ENCODE measurements around the gene TARS1. TPM values are rescaled to one million over a fixed set of nuclear protein-coding genes. Genes with fewer than 3 reads are reported as not detected.

The TARS1 gene
- total RNA-seq, 4 donors from 2014 or later: 29.3 to 40.4 (median 38.9) TPM

DNA sequence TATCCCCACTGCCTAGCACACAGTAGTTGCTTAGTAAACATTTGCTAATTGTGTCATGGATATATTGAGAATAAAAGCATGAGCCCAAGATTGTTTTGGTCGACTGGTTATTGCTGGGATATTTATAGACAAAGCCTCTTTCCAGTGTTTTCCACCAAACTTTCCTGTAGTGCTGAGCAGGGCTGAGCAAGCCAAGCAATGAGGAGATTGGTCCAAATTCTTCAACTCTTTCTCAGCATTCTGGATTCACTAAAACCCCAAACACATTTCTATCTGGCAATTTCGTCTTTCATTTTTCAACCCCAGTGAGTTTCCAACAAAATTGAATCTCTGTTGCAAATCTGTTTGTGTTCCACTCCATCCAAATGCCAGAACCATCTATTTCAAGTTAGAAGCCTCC lies 31.9 kb upstream of the TARS1 start:
- no peak for DNase-seq (ENCODE audit: low spot score in 2 of 2)
- TF ChIP-seq POLR2A (IDR thresholded peaks at IDR 0.05): no peak
- TF ChIP-seq, protein P1, sequence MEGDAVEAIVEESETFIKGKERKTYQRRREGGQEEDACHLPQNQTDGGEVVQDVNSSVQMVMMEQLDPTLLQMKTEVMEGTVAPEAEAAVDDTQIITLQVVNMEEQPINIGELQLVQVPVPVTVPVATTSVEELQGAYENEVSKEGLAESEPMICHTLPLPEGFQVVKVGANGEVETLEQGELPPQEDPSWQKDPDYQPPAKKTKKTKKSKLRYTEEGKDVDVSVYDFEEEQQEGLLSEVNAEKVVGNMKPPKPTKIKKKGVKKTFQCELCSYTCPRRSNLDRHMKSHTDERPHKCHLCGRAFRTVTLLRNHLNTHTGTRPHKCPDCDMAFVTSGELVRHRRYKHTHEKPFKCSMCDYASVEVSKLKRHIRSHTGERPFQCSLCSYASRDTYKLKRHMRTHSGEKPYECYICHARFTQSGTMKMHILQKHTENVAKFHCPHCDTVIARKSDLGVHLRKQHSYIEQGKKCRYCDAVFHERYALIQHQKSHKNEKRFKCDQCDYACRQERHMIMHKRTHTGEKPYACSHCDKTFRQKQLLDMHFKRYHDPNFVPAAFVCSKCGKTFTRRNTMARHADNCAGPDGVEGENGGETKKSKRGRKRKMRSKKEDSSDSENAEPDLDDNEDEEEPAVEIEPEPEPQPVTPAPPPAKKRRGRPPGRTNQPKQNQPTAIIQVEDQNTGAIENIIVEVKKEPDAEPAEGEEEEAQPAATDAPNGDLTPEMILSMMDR (IDR thresholded peaks at IDR 0.05): no peak
- intact Hi-C loops (cut with DNase I; ENCODE audit: low total_unique reads): no loop called here
- WGBS, 2 donors: 60 to 64% methylated on average over 2 of the region's 2 CpGs
- H3K4me3 ChIP-seq (ENCODE audit: low read depth, poor library complexity, severe bottlenecking): no peak overlapping the region

DNA sequence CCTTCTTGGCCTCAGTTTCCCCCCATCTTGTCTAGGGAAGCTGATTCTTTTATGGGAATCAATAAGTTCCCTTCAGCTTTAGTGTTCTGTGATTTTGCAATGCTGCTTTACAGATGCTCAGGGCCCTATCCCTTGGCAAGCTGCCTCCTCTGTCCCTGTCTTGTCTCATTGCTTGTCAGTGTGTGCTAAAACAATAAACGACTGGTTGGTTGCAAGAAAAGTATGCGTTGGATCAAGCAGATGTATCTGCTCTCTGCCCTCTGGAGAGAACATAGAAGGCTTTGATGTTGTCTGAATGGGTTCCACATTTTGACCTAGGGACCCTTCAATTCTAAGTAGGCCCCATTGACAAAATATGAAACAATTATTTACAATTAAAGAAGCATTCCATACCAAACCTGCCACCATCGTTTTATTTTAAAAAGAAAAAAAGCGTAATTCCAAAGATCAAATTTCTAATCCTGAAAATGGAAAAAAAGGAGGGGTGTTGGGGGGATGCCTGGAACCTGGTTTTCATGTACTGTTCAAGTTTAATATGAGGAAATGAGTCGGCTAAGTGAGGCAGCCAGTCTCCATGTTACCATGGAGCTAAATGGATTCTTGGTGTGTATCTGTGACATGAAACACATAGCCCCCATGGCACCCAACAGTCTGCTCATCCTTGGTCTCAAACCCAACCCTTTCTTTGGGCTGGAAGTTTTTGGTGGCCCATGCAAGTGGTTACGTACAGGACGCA lies 31.2 kb upstream of the TARS1 start:
- no peak for TF ChIP-seq POLR2A (IDR thresholded peaks at IDR 0.05)
- TF ChIP-seq, protein P1 (IDR thresholded peaks at IDR 0.05): no peak
- WGBS, 2 donors: 75 to 76% methylated on average over 7 of the region's 7 CpGs
- H3K4me3 ChIP-seq (ENCODE audit: low read depth, poor library complexity, severe bottlenecking): no peak overlapping the region
- intact Hi-C loops (cut with DNase I; ENCODE audit: low total_unique reads): no loop called here
- DNase-seq (ENCODE audit: low spot score in 2 of 2): peak in 1 of 2 donors; percentile 21

DNA sequence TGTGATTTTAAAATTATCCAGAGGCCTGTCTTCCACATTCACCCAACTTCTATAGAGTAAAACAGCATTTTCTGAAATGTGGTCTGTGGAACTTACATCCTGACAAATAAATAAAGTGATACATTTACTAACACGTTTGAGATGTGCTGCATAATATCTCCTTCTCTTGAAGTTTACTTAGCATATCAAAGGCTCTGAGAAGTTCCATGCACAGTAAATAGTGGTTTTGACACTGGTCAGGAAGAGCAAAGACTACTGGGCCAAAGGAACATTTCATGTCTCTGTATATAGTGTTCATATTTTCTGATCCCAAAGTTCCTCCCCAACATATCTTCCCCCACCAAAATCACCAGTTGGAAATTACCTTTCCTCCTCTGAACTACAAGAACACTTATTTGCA lies 30.5 kb upstream of the TARS1 start:
- H3K4me3 ChIP-seq (ENCODE audit: low read depth, poor library complexity, severe bottlenecking): no peak overlapping the region
- WGBS, 2 donors: 46 to 57% methylated on average over 1 of the region's 1 CpG
- TF ChIP-seq POLR2A (IDR thresholded peaks at IDR 0.05): no peak
- TF ChIP-seq, protein P1 (IDR thresholded peaks at IDR 0.05): no peak
- intact Hi-C loops (cut with DNase I; ENCODE audit: low total_unique reads): no loop called here
- no peak for DNase-seq (ENCODE audit: low spot score in 2 of 2)

DNA sequence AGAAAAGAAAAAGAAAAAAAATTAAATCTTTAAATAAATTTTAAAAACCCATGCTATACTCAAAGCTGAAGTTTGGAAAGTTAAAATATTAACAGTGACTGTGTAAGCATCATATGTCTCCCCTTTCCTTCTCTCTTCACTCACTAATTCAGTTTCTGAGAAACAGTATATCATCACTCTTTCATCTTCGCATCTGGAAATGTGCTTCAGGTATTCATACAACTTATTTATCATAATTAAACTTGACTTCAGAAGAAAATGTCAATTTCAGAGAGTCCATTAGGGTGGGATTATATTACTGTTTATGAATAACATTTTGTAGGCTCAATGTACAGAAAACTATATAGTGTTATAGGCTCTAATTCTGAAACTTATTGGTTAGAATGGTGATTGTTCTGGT lies 29.3 kb upstream of the TARS1 start:
- DNase-seq (ENCODE audit: low spot score in 2 of 2): no peak
- WGBS, 2 donors: 88 to 90% methylated on average over 1 of the region's 1 CpG
- intact Hi-C loops (cut with DNase I; ENCODE audit: low total_unique reads): no loop called here
- TF ChIP-seq, protein P1 (IDR thresholded peaks at IDR 0.05): no peak
- no peak for TF ChIP-seq POLR2A (IDR thresholded peaks at IDR 0.05)
- no peak overlapping the region for H3K4me3 ChIP-seq (ENCODE audit: low read depth, poor library complexity, severe bottlenecking)

DNA sequence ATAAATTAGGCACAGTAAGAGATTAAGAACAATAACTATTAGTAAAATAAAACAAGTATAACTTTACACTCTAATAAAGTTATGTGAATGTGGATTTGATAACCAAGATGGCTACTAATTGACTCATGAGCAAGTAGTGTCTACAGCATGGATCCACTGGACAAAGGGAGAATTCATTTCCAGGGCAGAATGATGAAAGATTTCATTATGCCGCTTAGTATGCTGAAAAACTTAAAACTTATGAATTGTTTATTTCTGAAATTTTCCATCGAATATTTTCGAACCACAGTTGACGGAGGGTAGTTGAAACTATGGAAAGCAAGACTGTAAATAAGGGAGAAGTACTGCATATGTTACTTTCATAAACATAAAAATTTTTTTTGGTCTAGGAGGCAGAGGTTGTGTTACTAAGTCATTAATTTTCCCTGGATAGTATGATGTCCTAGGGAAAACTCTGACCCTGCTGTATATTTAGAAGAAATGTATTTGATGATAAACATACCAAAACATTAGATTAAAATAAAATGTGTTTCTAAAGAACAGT lies 24.9 kb upstream of the TARS1 start:
- DNase-seq (ENCODE audit: low spot score in 2 of 2): no peak
- no peak for TF ChIP-seq POLR2A (IDR thresholded peaks at IDR 0.05)
- TF ChIP-seq, protein P1 (IDR thresholded peaks at IDR 0.05): no peak
- intact Hi-C loops (cut with DNase I; ENCODE audit: low total_unique reads): no loop called here
- H3K4me3 ChIP-seq (ENCODE audit: low read depth, poor library complexity, severe bottlenecking): no peak overlapping the region
- 86 to 88% methylated on average over 4 of the region's 4 CpGs for WGBS, 2 donors
